ENCODE data around the gene ABHD12. TPM values are rescaled to one million over a fixed set of nuclear protein-coding genes. Genes with fewer than 3 reads are reported as not detected.

The ABHD12 gene
- total RNA-seq, 2 experiments from 2014 or later: 13.0 to 14.7 TPM

Other genes starting within 250 kb of the ABHD12 start
- 10 to 100 TPM; 63.6 to 66.6 TPM for gene ENTPD6, start 195.1 kb downstream of the ABHD12 start, total RNA-seq
- gene PYGB, start 142.8 kb downstream of the ABHD12 start, total RNA-seq: 10 to 100 TPM; 19.6 to 20.0 TPM
- 10 to 100 TPM; 25.5 to 27.7 TPM for gene GINS1, start 16.8 kb upstream of the ABHD12 start, total RNA-seq
- gene NINL, start 194.7 kb upstream of the ABHD12 start, total RNA-seq: 1 to 10 TPM; 2.6 to 2.9 TPM
- 1 to 10 TPM; 6.4 to 6.9 TPM for gene NANP, start 233.2 kb upstream of the ABHD12 start, total RNA-seq